Brain pericyte (primary cell): ENCODE results near the gene MRE11.
"Not testable (repeated sequence)": the region's sequence is repeated elsewhere in the genome, so short reads cannot be mapped to it uniquely, and the experiment has no call there.

Source experiments
- DNase-seq: peaks from one replicate; pipeline ENCODE4 v3.0.0-alpha.2; 2012; ENCODE audit warnings: low read depth, low spot score

MRE11 gene

GRCh38 chr11:94424011-94424410, 69.6 kb downstream of the MRE11 start:
- DNase-seq: no peak

GRCh38 chr11:94423507-94423906, 70.1 kb downstream of the MRE11 start:
- DNase-seq: no peak

GRCh38 chr11:94418123-94418765, 75.4 kb downstream of the MRE11 start:
- no peak for DNase-seq

- DNase-seq: no peak
Observed at GRCh38 chr11:94417386-94417987, 76.2 kb downstream of the MRE11 start.

GRCh38 chr11:94405062-94405833, 88.4 kb downstream of the MRE11 start:
- DNase-seq: no peak

GRCh38 chr11:94402355-94402754, 91.3 kb downstream of the MRE11 start:
- DNase-seq: no peak

- no peak for DNase-seq
Observed at GRCh38 chr11:94401773-94402265, 91.8 kb downstream of the MRE11 start.

- no peak for DNase-seq
Observed at GRCh38 chr11:94400839-94401772, 92.5 kb downstream of the MRE11 start, which contains the start of gene GPR83. Gene GPR83 (minus strand): TSS chr11:94401419. CDS start chr11:94401247, 172 bp downstream.

- DNase-seq: no peak
Observed at GRCh38 chr11:94400457-94400838, 93.2 kb downstream of the MRE11 start.

- DNase-seq: no peak
Observed at GRCh38 chr11:94400050-94400449, 93.6 kb downstream of the MRE11 start.

GRCh38 chr11:94398101-94398500, 95.5 kb downstream of the MRE11 start:
- DNase-seq: no peak

GRCh38 chr11:94396282-94396681, 97.4 kb downstream of the MRE11 start:
- DNase-seq: no peak

GRCh38 chr11:94391937-94392336, 101.7 kb downstream of the MRE11 start:
- DNase-seq: not testable (repeated sequence)

- no peak for DNase-seq
Observed at GRCh38 chr11:94379613-94380012, 114.0 kb downstream of the MRE11 start.

GRCh38 chr11:94376841-94377240, 116.8 kb downstream of the MRE11 start:
- no peak for DNase-seq

GRCh38 chr11:94370576-94370975, 123.1 kb downstream of the MRE11 start:
- not testable (repeated sequence) for DNase-seq
